SU-DHL-6 (cell line): Measurements from ENCODE around the gene ESF1.

Source experiments
- H2AFZ ChIP-seq: fragments of 200-600 bp; sonication (generic); 2 replicates; pipeline ENCODE4 v1.6.1; 2014; ENCODE audit warnings: low read depth, mild to moderate bottlenecking, moderate library complexity, mixed read lengths, antibody characterized with exemption, low read length; ENCODE audit not compliant: severe bottlenecking
- H3F3A ChIP-seq: fragments of 200-600 bp; shearing (Covaris generic); 2 replicates; pipeline ENCODE4 v1.6.0; 2016; ENCODE audit warnings: antibody characterized with exemption, mild to moderate bottlenecking; ENCODE audit not compliant: insufficient read depth
- H3K27ac ChIP-seq: fragments of 200-600 bp; sonication (generic); 2 replicates; pipeline ENCODE4 v1.5.1; 2016; ENCODE audit warnings: low read depth, mild to moderate bottlenecking, low read length, moderate library complexity, mixed read lengths
- H3K27me3 ChIP-seq: fragments of 200-600 bp; sonication (generic), shearing (Covaris generic); 2 replicates; pipeline ENCODE4 v1.6.0; 2014; ENCODE audit warnings: mild to moderate bottlenecking, low read length
- H3K36me3 ChIP-seq: fragments of 200-600 bp; sonication (generic); 2 replicates; pipeline ENCODE4 v1.6.1; 2014; ENCODE audit warnings: mild to moderate bottlenecking, low read length, mixed read lengths
- H3K4me2 ChIP-seq: fragments of 300-600, 200-600 bp; shearing (Covaris generic), sonication (generic); 2 replicates; pipeline ENCODE4 v1.6.0; 2014; ENCODE audit warnings: low read length, low read depth, mild to moderate bottlenecking; ENCODE audit not compliant: poor library complexity, severe bottlenecking
- H3K4me3 ChIP-seq: fragments of 200-600 bp; sonication (generic); 2 replicates; pipeline ENCODE4 v1.5.1; 2014; ENCODE audit warnings: antibody characterized with exemption, low read length, mild to moderate bottlenecking, mixed read lengths; ENCODE audit not compliant: insufficient read depth, poor library complexity, severe bottlenecking
- H3K79me2 ChIP-seq: fragments of 200-600 bp; sonication (generic); 2 replicates; pipeline ENCODE4 v1.6.1; 2014; ENCODE audit warnings: mild to moderate bottlenecking, low read length, moderate library complexity; ENCODE audit not compliant: insufficient read depth
- H3K9ac ChIP-seq: fragments of 200-600 bp; sonication (generic); 2 replicates; pipeline ENCODE4 v1.7.0; 2014; ENCODE audit warnings: mild to moderate bottlenecking, low read length
- H3K9me2 ChIP-seq: fragments of 200-600 bp; sonication (generic); replicated peaks from 2 replicates; pipeline ENCODE4 v1.6.1; 2014; ENCODE audit warnings: low read length; ENCODE audit not compliant: insufficient read depth
- H3K9me3 ChIP-seq: fragments of 200-600 bp; sonication (generic); 2 replicates; pipeline ENCODE4 v1.6.1; 2014; ENCODE audit warnings: low read length, mixed read lengths; ENCODE audit not compliant: insufficient read depth
- H4K20me1 ChIP-seq: fragments of 200-600 bp; sonication (generic); 2 replicates; pipeline ENCODE4 v1.6.1; 2014; ENCODE audit warnings: low read depth, mild to moderate bottlenecking, antibody characterized with exemption, low read length, moderate library complexity, mixed read lengths
- EZH2phosphoT487 ChIP-seq: fragments of 200-600 bp; sonication (generic), shearing (Covaris generic); conservative IDR thresholded peaks from 2 replicates; pipeline ENCODE4 v1.6.1; 2018; ENCODE audit warnings: mild to moderate bottlenecking, antibody characterized with exemption, low read length, moderate library complexity, mixed read lengths
- TF ChIP-seq, protein P1 (sequence below): fragments of 200-600 bp; sonication (generic); IDR thresholded peaks from one replicate; pipeline ENCODE4 v1.5.1; 2017; ENCODE audit warnings: antibody characterized with exemption, mild to moderate bottlenecking, low read length, moderate library complexity; ENCODE audit not compliant: insufficient read depth, poor library complexity, severe bottlenecking

ESF1 gene

DNA sequence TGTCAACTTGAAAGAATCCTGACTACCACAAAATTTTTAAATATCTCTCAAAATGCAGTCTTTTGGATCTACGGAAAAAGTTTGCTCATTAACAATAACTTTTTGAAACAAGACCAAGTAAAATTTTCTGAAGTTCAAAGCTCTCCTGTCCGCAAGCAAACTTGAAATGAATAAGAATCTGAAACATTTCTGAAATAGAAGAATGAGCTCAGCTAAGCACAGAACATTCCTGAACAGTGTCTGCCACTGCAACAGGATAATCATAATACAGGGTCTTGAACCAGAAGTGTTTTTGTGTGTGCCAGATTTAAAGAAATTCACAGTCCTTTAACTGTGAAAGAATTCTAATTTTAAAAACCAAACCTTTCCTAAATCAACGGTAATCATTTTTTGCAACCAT, 96.9 kb downstream of the ESF1 start:
- Histone ChIP-seq H3F3A (no peaks in the 10 kb centered on the region), H3K4me3 (no peak overlapping the region), H4K20me1 (no peaks in the 10 kb centered on the region), H3K9me3 (no peaks in the 10 kb centered on the region), H3K79me2 (no peaks in the 10 kb centered on the region), H3K36me3 (no peaks in the 10 kb centered on the region), H3K27me3 (no peaks in the 10 kb centered on the region), H3K27ac (no peak overlapping the region), H3K9ac (no peak overlapping the region), H2AFZ (no peak overlapping the region), H3K9me2 (no peaks in the 10 kb centered on the region), H3K4me2 (no peak overlapping the region)
- TF ChIP-seq, protein P1, sequence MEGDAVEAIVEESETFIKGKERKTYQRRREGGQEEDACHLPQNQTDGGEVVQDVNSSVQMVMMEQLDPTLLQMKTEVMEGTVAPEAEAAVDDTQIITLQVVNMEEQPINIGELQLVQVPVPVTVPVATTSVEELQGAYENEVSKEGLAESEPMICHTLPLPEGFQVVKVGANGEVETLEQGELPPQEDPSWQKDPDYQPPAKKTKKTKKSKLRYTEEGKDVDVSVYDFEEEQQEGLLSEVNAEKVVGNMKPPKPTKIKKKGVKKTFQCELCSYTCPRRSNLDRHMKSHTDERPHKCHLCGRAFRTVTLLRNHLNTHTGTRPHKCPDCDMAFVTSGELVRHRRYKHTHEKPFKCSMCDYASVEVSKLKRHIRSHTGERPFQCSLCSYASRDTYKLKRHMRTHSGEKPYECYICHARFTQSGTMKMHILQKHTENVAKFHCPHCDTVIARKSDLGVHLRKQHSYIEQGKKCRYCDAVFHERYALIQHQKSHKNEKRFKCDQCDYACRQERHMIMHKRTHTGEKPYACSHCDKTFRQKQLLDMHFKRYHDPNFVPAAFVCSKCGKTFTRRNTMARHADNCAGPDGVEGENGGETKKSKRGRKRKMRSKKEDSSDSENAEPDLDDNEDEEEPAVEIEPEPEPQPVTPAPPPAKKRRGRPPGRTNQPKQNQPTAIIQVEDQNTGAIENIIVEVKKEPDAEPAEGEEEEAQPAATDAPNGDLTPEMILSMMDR = no peak
- TF ChIP-seq EZH2phosphoT487 = no peak

DNA sequence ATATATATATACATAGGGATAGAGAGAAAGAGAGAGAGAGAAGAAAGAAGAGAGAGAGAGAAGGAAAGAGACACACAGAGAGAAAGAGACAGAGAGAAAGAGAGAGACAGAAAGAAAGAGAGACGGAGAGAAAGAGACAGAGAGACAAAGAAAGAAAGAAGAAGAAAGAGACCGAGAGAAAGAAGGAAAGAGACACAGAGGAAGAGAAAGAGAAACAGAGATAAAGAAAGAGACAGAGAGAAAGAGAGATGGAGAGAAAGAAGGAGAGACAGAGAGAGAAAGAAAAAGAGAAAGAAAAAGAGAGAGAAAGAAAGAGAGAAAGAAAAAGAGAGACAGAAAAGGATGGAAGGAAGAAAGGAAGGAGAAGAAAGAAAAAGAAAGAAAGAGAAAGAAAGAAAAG, 99.1 kb downstream of the ESF1 start:
- no peak overlapping the region for H3K27ac ChIP-seq
- H3K4me2 ChIP-seq = no peak overlapping the region
- no peak overlapping the region for H3K4me3 ChIP-seq
- no peaks in the 10 kb centered on the region for H4K20me1 ChIP-seq
- H3F3A ChIP-seq = no peaks in the 10 kb centered on the region
- no peaks in the 10 kb centered on the region for H3K79me2 ChIP-seq
- no peak overlapping the region for H3K9ac ChIP-seq
- TF ChIP-seq, protein P1 = no peak
- no peak overlapping the region for H2AFZ ChIP-seq
- no peaks in the 10 kb centered on the region for H3K27me3 ChIP-seq
- H3K36me3 ChIP-seq = no peaks in the 10 kb centered on the region
- no peaks in the 10 kb centered on the region for H3K9me2 ChIP-seq
- H3K9me3 ChIP-seq = no peaks in the 10 kb centered on the region

DNA sequence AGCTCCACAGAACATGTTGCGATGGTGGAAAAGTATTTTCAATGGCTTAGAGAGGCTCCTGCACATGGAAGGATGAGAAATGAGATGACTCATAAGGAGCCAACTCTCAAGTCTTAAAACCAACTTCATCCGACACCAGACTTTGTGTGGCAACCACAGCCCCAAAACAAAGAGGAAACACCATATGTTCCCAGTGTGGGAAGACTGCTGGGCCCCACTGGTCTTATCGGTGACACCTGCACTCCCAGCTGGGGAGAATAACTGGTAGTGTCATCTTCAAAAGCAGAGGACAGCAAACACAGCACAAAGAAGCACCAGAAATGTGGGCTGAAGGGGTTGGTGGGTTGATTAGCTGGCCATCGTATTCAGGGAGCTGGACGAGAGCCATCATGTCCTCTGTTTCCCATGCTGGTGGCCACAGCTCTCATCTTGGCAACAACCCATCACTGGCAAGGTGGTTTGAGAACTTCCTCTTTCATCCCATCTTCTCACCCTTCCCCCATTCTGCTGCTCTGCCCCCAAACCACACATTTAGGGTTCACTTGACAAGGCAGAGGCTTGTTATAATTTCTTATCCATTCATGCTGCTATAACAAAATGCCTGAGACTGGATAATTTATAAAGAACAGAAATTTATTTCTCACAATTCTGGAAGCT, 100.0 kb downstream of the ESF1 start:
- no peak overlapping the region for H3K4me2 ChIP-seq
- no peaks in the 10 kb centered on the region for H3K27me3 ChIP-seq
- no peak overlapping the region for H2AFZ ChIP-seq
- H3F3A ChIP-seq = no peaks in the 10 kb centered on the region
- no peak overlapping the region for H3K9ac ChIP-seq
- H4K20me1 ChIP-seq = no peaks in the 10 kb centered on the region
- H3K9me2 ChIP-seq = no peaks in the 10 kb centered on the region
- no peaks in the 10 kb centered on the region for H3K79me2 ChIP-seq
- TF ChIP-seq, protein P1 = no peak
- no peak for TF ChIP-seq EZH2phosphoT487
- H3K27ac ChIP-seq = no peak overlapping the region
- no peak overlapping the region for H3K4me3 ChIP-seq
- no peaks in the 10 kb centered on the region for H3K9me3 ChIP-seq
- no peaks in the 10 kb centered on the region for H3K36me3 ChIP-seq

DNA sequence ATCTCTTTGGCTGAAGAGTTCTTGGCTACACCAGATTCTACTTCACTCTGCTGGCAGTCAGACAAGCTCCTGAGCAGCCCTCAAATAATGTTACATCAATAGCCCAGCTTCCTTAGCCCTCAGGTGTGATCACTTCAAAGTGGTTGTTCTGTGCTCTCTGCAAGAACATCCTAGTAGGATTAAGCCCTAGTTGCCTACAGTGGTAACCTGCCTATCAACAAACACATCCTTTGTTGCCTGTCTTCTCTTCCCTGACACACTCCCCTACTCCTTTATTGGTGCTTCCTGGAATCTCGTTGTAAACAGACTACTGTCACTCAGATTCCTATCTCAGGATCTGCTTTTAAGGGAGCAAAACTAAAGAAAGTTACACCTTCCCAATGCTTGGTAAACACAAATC, 100.9 kb downstream of the ESF1 start:
- Histone ChIP-seq H3K27me3 (no peaks in the 10 kb centered on the region), H3K36me3 (no peaks in the 10 kb centered on the region), H3K4me3 (no peak overlapping the region), H3K9ac (no peak overlapping the region), H4K20me1 (no peaks in the 10 kb centered on the region), H3F3A (no peaks in the 10 kb centered on the region), H3K9me2 (no peaks in the 10 kb centered on the region), H3K4me2 (no peak overlapping the region), H3K9me3 (no peaks in the 10 kb centered on the region), H2AFZ (no peak overlapping the region), H3K79me2 (no peaks in the 10 kb centered on the region), H3K27ac (no peak overlapping the region)
- no peak for TF ChIP-seq EZH2phosphoT487
- TF ChIP-seq, protein P1 = no peak
